Loucy (cell line): ENCODE measurements around the gene GRAMD4.

Experiments
- H2AFZ ChIP-seq: fragments of 200-600 bp; sonication (generic); 2 replicates; pipeline ENCODE4 v1.6.0; 2016; ENCODE audit warnings: antibody characterized with exemption, mild to moderate bottlenecking, low read length, moderate library complexity
- H3F3A ChIP-seq: fragments of 200-600 bp; 2 replicates; pipeline ENCODE4 v1.6.0; 2016; ENCODE audit warnings: antibody characterized with exemption, low read depth, mild to moderate bottlenecking
- H3K27me3 ChIP-seq: fragments of 200-600 bp; sonication (generic); 2 replicates; pipeline ENCODE4 v1.6.1; 2014; ENCODE audit warnings: low read length, mild to moderate bottlenecking; ENCODE audit not compliant: insufficient read depth, poor library complexity, severe bottlenecking
- H3K36me3 ChIP-seq: fragments of 200-600 bp; sonication (generic); 2 replicates; pipeline ENCODE4 v1.6.1; 2016; ENCODE audit warnings: low read length; ENCODE audit not compliant: insufficient read depth
- H3K4me1 ChIP-seq: fragments of 200-600 bp; sonication (generic); 2 replicates; pipeline ENCODE4 v1.5.1; 2014; ENCODE audit warnings: low read length, mild to moderate bottlenecking; ENCODE audit not compliant: insufficient read depth, poor library complexity, severe bottlenecking
- H3K4me2 ChIP-seq: fragments of 200-600 bp; sonication (generic); 2 replicates; pipeline ENCODE4 v1.6.0; 2014; ENCODE audit warnings: antibody characterized with exemption, low read length, low read depth, mild to moderate bottlenecking; ENCODE audit not compliant: poor library complexity, severe bottlenecking
- H3K4me3 ChIP-seq: fragments of 200-600 bp; sonication (generic); 2 replicates; pipeline ENCODE4 v1.5.1; 2014; ENCODE audit warnings: low read length, mild to moderate bottlenecking, mixed read lengths; ENCODE audit not compliant: poor library complexity, severe bottlenecking
- H3K79me2 ChIP-seq: fragments of 200-600 bp; sonication (generic); 2 replicates; pipeline ENCODE4 v1.6.1; 2014; ENCODE audit warnings: low read length; ENCODE audit not compliant: insufficient read depth
- H3K9ac ChIP-seq: fragments of 200-600 bp; sonication (generic); 2 replicates; pipeline ENCODE4 v1.6.0; 2014; ENCODE audit warnings: mild to moderate bottlenecking, low read depth, low read length, moderate library complexity; ENCODE audit not compliant: poor library complexity, severe bottlenecking
- H3K9me2 ChIP-seq: fragments of 200-600 bp; sonication (generic); replicated peaks from 2 replicates; pipeline ENCODE4 v1.6.1; 2016; ENCODE audit warnings: low read depth, low read length, mixed read lengths
- H3K9me3 ChIP-seq: fragments of 200-600 bp; sonication (generic); 2 replicates; pipeline ENCODE4 v1.6.1; 2014; ENCODE audit warnings: mild to moderate bottlenecking, antibody characterized with exemption, low read length, low read depth; ENCODE audit not compliant: insufficient read depth
- H4K20me1 ChIP-seq: fragments of 200-600 bp; sonication (generic); 2 replicates; pipeline ENCODE4 v1.6.0; 2014; ENCODE audit warnings: antibody characterized with exemption, low read length, mild to moderate bottlenecking; ENCODE audit not compliant: insufficient read depth, poor library complexity, severe bottlenecking
- CTCF ChIP-seq: fragments of 200-600 bp; sonication (generic); conservative IDR thresholded peaks from 2 replicates; pipeline ENCODE4 v1.5.1; 2014; ENCODE audit warnings: mild to moderate bottlenecking, antibody characterized with exemption, low read length
- EZH2phosphoT487 ChIP-seq: fragments of 200-600 bp; IDR thresholded peaks from 2 replicates; pipeline ENCODE4 v1.6.1; 2018; ENCODE audit warnings: antibody characterized with exemption, mild to moderate bottlenecking, moderate library complexity, borderline replicate concordance

GRAMD4 gene

GRCh38 chr22:46656856-46657654 lies 36.9 kb downstream of the GRAMD4 start:
- no peak overlapping the region for H3K9ac ChIP-seq
- H3K4me1 ChIP-seq = peaks cover 15% of the 10 kb centered on the region
- H3K36me3 ChIP-seq = peaks cover 8% of the 10 kb centered on the region; the same call in 1 of the 2 replicates
- no peak overlapping the region for H2AFZ ChIP-seq
- no peaks in the 10 kb centered on the region for H3K27me3 ChIP-seq
- H3K4me2 ChIP-seq = no peak overlapping the region
- no peaks in the 10 kb centered on the region; the same call in 1 of the 2 replicates for H3K79me2 ChIP-seq
- H3K9me3 ChIP-seq = no peaks in the 10 kb centered on the region
- no peak overlapping the region for H3K4me3 ChIP-seq
- no peaks in the 10 kb centered on the region for H4K20me1 ChIP-seq
- H3F3A ChIP-seq = no peaks in the 10 kb centered on the region
- TF ChIP-seq CTCF (no peak), EZH2phosphoT487 (no peak)
- no peaks in the 10 kb centered on the region for H3K9me2 ChIP-seq

- no peaks in the 10 kb centered on the region; the same call in 1 of the 2 replicates for H3K79me2 ChIP-seq
- H3F3A ChIP-seq = no peaks in the 10 kb centered on the region
- H2AFZ ChIP-seq = no peak overlapping the region
- no peaks in the 10 kb centered on the region for H3K27me3 ChIP-seq
- H3K4me1 ChIP-seq = peaks cover 12% of the 10 kb centered on the region
- H3K4me2 ChIP-seq = no peak overlapping the region
- no peaks in the 10 kb centered on the region for H4K20me1 ChIP-seq
- H3K9ac ChIP-seq = no peak overlapping the region
- peaks cover 8% of the 10 kb centered on the region; the same call in 1 of the 2 replicates for H3K36me3 ChIP-seq
- H3K9me2 ChIP-seq = no peaks in the 10 kb centered on the region
- TF ChIP-seq CTCF (no peak), EZH2phosphoT487 (no peak)
- no peaks in the 10 kb centered on the region for H3K9me3 ChIP-seq
- H3K4me3 ChIP-seq = no peak overlapping the region
Measured at GRCh38 chr22:46657655-46657953, 37.4 kb downstream of the GRAMD4 start.

- Histone ChIP-seq H3K79me2 (no peaks in the 10 kb centered on the region), H3K9me2 (no peaks in the 10 kb centered on the region), H3K9me3 (no peaks in the 10 kb centered on the region), H3K36me3 (peaks cover 8% of the 10 kb centered on the region; the same call in 1 of the 2 replicates), H3K4me2 (no peak overlapping the region), H3K27me3 (no peaks in the 10 kb centered on the region), H3K4me1 (peaks cover 6% of the 10 kb centered on the region), H2AFZ (no peak overlapping the region), H3F3A (no peaks in the 10 kb centered on the region), H4K20me1 (no peaks in the 10 kb centered on the region), H3K4me3 (no peak overlapping the region), H3K9ac (no peak overlapping the region)
- TF ChIP-seq CTCF (no peak), EZH2phosphoT487 (no peak)
Measured at GRCh38 chr22:46657996-46658947, 38.1 kb downstream of the GRAMD4 start.
